GM19238 (cell line): ENCODE measurements around the gene RIMOC1.

Source experiments
- DNase-seq: peaks from one replicate; pipeline ENCODE4 v3.0.0; 2011; ENCODE audit warnings: low spot score; ENCODE audit not compliant: insufficient read length

The RIMOC1 gene, protein sequence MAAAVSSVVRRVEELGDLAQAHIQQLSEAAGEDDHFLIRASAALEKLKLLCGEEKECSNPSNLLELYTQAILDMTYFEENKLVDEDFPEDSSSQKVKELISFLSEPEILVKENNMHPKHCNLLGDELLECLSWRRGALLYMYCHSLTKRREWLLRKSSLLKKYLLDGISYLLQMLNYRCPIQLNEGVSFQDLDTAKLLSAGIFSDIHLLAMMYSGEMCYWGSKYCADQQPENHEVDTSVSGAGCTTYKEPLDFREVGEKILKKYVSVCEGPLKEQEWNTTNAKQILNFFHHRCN

GRCh38 chr5:41903892-41904799, at the start of gene RIMOC1:
Gene RIMOC1, plus strand, starts transcription at chr5:41904344. Its CDS starts 24 bp downstream, at chr5:41904368.
- peak; percentile 83 for DNase-seq

- DNase-seq, result no peak
These were observed 47.3 kb upstream of the RIMOC1 start for GRCh38 chr5:41856644-41857491.

- no peak for DNase-seq
These were observed 46.2 kb upstream of the RIMOC1 start for GRCh38 chr5:41857989-41858388.

- no peak for DNase-seq
These were observed 45.3 kb upstream of the RIMOC1 start for GRCh38 chr5:41858890-41859289.

DNA sequence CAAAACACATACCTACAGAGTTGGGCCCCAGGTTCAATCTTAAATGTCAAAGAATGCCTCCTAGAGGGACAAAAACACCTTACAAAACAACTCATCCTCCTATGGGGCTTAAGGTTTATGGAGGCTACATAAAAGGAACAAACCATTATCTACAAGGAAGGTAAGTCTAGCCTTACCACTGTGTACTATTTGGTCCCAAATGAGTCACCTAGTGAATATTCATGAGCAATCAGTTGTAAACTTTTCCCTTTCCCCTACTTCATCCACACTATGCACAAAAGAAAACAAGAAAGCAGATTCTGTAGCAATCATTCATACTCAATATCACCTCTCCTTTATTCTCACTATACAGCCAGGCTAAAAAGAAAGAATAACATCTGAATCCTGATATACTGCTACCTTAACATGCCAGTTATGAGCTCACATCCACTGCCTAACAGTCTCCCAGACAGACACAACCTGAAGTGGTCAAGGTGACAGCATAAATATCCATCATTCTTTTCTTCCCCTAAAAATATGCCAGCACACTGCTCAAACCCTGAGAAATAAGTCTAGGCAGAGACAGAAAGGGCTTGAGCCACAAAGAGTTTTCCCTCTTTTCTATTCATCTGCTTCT, 40.2 kb upstream of the RIMOC1 start:
- DNase-seq, result no peak

- peak; percentile 13 for DNase-seq
These were observed 34.9 kb upstream of the RIMOC1 start for GRCh38 chr5:41869151-41869723.

- peak; percentile 78 for DNase-seq
These were observed 34.2 kb upstream of the RIMOC1 start, which contains the start of gene OXCT1 for GRCh38 chr5:41869724-41870626. Gene OXCT1, minus strand, starts transcription at chr5:41870425. Its CDS starts 67 bp downstream, at chr5:41870358.

DNA sequence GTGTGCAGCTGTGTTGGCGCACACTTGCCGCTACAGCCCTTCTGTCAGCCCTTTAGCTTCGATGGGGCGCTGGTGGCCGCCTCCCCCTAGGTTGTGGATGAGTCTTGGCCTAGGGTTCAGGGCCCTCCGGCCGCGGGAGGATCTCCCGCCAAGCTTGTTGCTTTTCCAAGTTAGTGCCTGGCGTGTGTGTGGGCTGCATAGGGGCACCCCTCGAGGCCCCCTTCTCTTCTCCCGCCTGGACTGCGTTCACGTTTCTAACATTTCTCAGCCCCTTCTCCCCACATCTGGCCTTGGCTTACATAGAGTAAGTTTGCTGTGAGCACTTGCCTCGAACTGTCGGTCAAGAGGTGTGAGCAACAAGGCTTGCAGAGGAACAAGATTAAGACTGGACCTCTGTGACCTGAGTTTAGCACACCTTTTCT, 33.5 kb upstream of the RIMOC1 start:
- DNase-seq, result no peak

DNA sequence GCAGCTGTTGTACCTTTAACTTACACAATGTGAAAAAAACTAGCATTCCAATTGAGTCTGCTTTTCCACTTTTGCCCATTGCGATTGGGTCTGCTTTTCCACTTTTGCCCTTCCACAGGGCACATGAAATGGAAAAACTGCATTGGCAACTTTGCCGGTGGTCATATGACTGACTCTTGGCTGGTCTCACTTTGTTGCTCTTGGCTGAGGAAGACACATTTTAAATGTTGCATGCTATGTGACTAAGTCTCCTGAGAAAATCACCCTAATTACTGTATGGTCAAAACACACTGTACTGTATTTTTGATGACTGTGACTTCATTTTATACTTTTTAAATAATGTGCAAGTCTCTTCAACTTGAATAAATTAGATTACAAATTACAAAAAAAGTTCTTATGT, 32.3 kb upstream of the RIMOC1 start:
- DNase-seq, result no peak

GRCh38 chr5:41874512-41875060, 29.6 kb upstream of the RIMOC1 start:
- DNase-seq, result no peak

- no peak for DNase-seq
These were observed 29.0 kb upstream of the RIMOC1 start for GRCh38 chr5:41875121-41875520.

GRCh38 chr5:41876678-41877077, 27.5 kb upstream of the RIMOC1 start:
- DNase-seq, result no peak

DNA sequence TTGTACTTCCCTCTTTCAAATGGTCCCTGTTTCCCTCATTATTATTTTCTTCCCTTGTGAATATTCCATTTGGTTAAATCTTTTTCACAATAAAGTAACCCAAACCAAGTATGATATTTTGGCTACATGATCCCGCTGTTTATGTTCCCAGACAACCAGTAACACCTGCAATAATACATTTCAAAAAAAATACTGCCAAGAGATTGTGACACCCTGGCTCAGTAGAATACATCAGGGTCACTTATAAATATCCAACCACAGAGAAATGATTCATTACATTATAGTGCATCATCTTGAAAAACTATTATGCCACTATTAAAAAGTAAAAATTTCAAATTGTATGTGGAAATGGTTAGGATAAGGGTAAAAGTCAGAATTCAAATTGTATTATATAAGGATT, 26.7 kb upstream of the RIMOC1 start:
- DNase-seq, result no peak

- no peak for DNase-seq
These were observed 26.0 kb upstream of the RIMOC1 start for GRCh38 chr5:41878173-41878572.

DNA sequence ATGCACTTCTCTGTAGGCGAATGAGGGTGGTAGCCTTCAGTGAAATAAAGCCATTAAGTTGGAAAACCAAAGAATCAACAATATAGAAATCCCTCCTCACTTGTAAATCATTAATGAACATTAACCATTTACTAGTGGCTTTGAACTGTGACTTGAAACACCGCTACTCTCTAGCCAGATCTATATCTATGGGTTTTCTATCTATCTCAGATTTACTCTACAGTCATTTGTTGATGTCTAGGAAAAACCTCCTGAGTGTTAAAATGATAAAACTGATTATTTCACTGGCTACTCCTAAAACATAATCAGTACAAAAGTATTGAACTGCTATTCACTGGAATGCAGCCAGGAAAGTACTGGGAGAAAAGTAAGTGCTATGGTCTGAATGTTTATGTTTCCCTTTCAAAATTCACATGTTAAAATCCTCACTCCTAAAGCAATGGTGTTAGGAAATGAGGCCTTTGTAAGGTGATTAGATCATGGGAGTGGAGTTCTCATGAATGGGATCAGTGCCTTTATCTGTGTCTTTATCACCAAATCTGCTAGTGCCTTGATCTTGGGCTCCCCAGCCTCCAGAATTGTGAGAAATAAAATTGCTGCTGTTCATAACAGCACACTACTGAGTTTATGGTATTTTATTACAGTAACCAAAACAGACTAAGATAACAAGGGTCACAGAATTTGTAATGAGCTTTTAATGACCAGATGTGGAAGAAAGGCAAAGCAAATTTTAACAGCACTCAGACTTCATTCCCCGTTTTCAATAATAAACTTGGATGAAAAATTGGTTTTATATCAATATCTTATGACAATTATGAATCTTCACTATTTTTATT, 25.3 kb upstream of the RIMOC1 start:
- DNase-seq, result no peak

DNA sequence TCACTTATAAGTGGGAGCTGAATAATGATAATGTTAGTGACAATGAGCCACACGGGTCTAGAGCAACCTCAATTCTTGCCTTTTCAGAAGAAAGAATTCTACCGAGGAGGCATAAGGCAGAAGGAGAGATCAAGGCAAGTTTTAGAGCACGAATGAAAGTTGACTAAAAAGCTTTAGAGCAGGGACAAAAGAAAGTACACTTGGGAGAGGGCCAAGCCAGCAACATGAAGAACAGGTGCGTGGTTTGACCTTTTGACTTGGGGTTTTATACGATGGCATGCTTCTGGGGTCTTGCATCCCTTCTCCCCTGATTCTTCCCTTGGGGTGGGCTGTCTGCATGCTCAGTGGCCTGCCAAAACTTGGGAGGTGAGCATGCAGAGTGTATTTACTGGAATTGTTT, 21.4 kb upstream of the RIMOC1 start:
- no peak for DNase-seq

DNA sequence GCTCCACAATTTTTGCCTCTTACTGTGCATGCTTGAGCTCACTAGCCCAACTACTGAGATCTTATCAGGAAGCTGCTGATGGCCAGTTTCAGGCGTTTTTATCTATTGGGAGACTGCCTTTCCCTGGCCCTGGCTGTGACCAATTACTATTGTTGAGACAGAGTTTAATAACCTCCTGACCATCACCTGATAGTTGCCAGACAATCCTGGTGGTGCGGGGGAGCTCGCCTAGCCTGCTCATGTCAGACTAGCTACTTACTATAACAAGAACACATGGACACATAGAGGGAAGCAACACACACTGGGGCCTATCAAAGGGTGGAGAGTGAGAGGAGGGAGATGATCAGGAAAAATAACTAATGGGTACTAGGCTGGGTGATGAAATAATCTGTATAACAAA, 20.9 kb upstream of the RIMOC1 start:
- DNase-seq, result no peak

DNA sequence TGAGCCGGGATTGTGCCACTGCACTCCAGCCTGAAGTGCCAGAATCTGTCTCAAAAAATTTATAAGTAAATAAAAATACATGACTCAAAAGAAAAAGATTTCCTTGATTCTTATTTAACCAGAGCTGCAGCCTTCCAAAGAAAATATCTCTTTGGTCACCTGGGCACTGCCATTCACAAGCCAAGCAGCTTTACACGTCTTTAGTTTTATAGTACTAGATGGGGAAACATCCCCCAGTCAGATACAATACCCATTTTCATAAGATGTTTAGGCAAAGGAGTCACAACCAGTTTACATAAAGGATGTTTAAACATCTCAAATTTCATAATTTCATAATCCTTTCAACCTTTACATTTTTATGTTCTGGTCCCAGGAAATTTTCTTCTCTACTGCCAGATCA, 20.2 kb upstream of the RIMOC1 start:
- DNase-seq, result no peak

DNA sequence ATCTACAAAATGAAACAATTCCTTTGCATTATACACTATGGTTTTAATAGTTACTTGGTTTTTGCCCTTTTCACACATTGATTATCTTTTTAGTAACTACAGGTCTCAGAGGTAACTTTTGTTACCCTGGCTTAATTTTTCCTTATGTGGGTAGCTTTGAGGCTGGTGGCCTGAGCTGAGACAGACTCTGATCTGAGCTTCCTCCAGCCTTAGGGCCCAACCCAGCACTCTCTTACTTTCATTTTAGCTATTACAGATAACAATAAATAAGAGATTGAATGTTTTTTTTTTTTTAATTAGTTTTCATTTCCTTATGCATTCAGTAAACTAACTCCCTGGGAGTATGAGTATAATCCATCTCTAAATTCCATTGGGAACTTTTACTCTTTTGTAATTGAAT, 18.9 kb upstream of the RIMOC1 start:
- no peak for DNase-seq
